ENCODE measurements around the gene PKHD1. TPM values are rescaled to one million over a fixed set of nuclear protein-coding genes. Genes with fewer than 3 reads are reported as not detected.

The PKHD1 gene
- total RNA-seq, 4 donors from 2014 or later: 0.04 to 0.32 (median 0.22) TPM; not detected in 1

GRCh38 chr6:52045033-52045432 is 42.4 kb downstream of the PKHD1 start:
- intact Hi-C loops (cut with DNase I; ENCODE audit: low total_unique reads): no loop called here
- H3K4me3 ChIP-seq (ENCODE audit: low read depth, poor library complexity, severe bottlenecking): no peak overlapping the region
- 60 to 68% methylated on average over 5 of the region's 5 CpGs for WGBS, 2 donors
- TF ChIP-seq POLR2A (IDR thresholded peaks at IDR 0.05) (no peak), CTCF (IDR thresholded peaks at IDR 0.05) (no peak)
- no peak for DNase-seq (ENCODE audit: low spot score in 2 of 2)

- WGBS, 2 donors: 85 to 88% methylated on average over 2 of the region's 2 CpGs
- DNase-seq (ENCODE audit: low spot score in 2 of 2): no peak
- no peak overlapping the region for H3K4me3 ChIP-seq (ENCODE audit: low read depth, poor library complexity, severe bottlenecking)
- intact Hi-C loops (cut with DNase I; ENCODE audit: low total_unique reads): no loop called here
- TF ChIP-seq CTCF (IDR thresholded peaks at IDR 0.05) (no peak), POLR2A (IDR thresholded peaks at IDR 0.05) (no peak)
Measured at GRCh38 chr6:52042141-52042885, 45.1 kb downstream of the PKHD1 start.

GRCh38 chr6:52041134-52041533 is 46.3 kb downstream of the PKHD1 start:
- no peak overlapping the region for H3K4me3 ChIP-seq (ENCODE audit: low read depth, poor library complexity, severe bottlenecking)
- intact Hi-C loops (cut with DNase I; ENCODE audit: low total_unique reads): no loop called here
- TF ChIP-seq CTCF (IDR thresholded peaks at IDR 0.05) (no peak), POLR2A (IDR thresholded peaks at IDR 0.05) (no peak)
- DNase-seq (ENCODE audit: low spot score in 2 of 2): no peak

GRCh38 chr6:52027699-52028098 is 59.7 kb downstream of the PKHD1 start:
- TF ChIP-seq CTCF (IDR thresholded peaks at IDR 0.05) (no peak), POLR2A (IDR thresholded peaks at IDR 0.05) (no peak)
- no peak overlapping the region for H3K4me3 ChIP-seq (ENCODE audit: low read depth, poor library complexity, severe bottlenecking)
- 41 to 50% methylated on average over 2 of the region's 2 CpGs for WGBS, 2 donors
- no peak for DNase-seq (ENCODE audit: low spot score in 2 of 2)
- intact Hi-C loops (cut with DNase I; ENCODE audit: low total_unique reads): loop anchor here (10.0 kb wide), 1 partner anchor 1213 kb away; the partner anchor contains the start of gene TFAP2B

GRCh38 chr6:52024451-52025068 is 62.9 kb downstream of the PKHD1 start:
- no peak for TF ChIP-seq POLR2A (IDR thresholded peaks at IDR 0.05)
- no peak for TF ChIP-seq CTCF (IDR thresholded peaks at IDR 0.05)
- 93% methylated on average over 12 of the region's 12 CpGs for WGBS, 2 donors
- no peak overlapping the region for H3K4me3 ChIP-seq (ENCODE audit: low read depth, poor library complexity, severe bottlenecking)
- intact Hi-C loops (cut with DNase I; ENCODE audit: low total_unique reads): loop anchor here (10.0 kb wide), 1 partner anchor 1210 kb away; the partner anchor contains the start of gene TFAP2B
- no peak for DNase-seq (ENCODE audit: low spot score in 2 of 2)
